HS-27A (cell line): ENCODE measurements around the gene KCNQ1.

Experiments
- DNase-seq: peaks from one replicate; pipeline ENCODE4 v3.0.0-alpha.2; 2012; ENCODE audit warnings: low read depth, missing footprints

The KCNQ1 gene

GRCh38 chr11:2716376-2717095 lies 271.7 kb downstream of the KCNQ1 start:
- no peak for DNase-seq

DNA sequence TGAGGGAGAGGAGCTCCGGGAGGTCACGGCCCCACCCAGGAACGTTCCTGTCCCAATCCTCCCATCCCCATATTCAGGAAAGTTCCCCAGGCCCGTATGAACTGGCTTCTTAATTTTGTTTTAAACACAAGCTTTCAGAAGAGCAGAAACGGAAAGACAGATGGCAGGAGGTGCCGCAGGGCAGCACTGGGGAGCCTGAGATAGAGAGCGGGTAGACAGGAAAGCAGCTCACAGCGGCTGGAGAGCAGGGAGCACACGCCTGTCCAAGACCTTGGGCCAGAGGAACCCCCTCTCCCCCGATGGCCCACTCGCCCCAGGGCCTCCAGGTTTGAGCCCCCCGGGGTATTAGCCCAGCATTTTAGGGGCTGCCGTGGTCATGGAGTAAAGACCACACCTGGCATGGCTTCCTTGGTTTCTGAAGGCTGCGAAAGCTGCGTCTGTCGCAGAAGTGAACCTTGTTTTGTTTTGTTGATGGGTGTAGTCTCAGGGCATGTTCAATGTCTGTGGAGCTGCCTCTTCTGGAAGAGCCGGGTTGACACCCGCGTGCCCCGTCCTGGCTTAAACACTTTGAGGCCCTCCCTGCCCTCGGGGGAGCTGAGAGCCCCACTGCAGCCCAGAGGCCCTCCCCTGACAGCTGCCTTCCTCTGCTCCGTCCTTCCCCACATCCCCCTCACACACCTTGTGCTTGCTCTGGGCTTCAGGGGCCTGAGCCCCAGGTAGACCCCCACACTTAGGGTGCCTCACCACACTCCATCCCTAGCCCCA lies 272.9 kb downstream of the KCNQ1 start:
- no peak for DNase-seq

- DNase-seq, result no peak
Measured at GRCh38 chr11:2718817-2719438, 274.1 kb downstream of the KCNQ1 start.

DNA sequence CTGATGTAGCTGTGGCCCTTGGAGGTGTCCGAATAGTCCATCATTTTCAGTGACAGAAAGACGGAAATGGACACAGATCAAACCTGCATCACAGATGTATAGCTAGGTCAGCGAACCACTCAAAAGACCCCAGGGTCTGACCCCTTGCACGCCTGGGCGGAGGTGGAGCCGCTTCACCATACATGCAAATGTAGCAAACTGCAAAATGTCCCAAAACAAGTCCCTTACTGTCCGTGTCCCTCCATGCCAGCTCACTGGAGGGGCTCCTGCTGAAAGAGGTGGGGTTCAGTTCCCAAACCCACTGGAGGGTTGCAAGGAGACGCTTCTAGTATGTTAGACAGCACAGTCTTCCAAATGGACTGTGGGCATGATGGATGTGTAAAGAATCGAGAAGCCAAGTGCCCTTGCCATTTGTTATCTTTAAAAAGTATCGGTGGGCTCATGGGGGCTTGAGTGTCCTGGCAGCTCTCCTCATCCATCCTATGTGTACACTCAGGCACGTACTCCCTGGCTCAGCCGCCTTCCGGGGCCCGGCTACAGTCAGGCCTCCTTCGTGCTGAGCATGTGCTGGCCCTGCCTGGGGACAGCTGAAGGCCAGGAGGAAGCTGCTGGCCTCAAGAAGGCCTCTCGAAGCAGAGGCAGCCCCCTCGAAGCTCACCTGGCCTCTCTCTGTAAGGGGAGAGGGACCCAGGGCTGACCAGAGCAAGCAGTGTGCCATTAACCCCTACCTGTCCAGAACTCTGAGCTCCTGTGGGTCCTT lies 275.2 kb downstream of the KCNQ1 start:
- no peak for DNase-seq

GRCh38 chr11:2721210-2721916 lies 276.6 kb downstream of the KCNQ1 start:
- DNase-seq, result no peak

- DNase-seq, result no peak
Measured at GRCh38 chr11:2722955-2723354, 278.1 kb downstream of the KCNQ1 start.

- DNase-seq, result no peak
Measured at GRCh38 chr11:2724104-2724503, 279.3 kb downstream of the KCNQ1 start.

DNA sequence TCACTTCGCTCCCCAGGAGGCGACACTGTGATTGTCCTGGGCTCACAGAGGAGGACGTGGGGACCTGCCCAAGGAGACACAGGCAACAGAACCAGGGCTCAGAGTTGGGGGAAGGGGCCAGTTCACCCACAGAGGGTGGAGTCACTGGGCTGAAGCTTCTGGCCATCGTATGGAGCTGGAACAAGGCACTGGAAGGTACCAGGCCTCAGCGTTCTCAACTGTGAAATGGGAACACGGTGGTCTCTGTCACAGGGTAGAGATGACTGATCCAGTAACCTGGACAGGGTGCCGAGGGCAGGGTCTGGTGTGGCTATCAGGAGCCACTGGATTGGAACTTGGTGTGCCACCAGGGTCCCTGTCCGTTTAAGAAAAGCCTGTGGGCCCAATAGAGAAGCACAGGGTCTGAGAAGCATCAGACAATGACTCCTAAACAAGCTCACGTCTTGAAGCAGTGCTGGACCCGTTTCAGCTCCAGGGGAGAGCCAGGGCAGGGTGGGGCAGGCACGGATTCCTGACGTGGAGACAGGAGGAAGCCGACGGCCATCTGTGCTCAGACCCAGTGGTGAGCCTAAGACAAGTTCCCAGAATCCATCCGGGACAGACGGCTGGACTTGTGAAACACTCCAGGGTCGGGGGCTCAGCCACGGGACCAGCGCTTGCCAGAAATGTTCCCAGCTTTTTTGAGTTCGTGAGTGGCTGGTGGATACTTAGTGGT lies 280.0 kb downstream of the KCNQ1 start:
- no peak for DNase-seq

- no peak for DNase-seq
Measured at GRCh38 chr11:2725368-2726300, 280.8 kb downstream of the KCNQ1 start.

DNA sequence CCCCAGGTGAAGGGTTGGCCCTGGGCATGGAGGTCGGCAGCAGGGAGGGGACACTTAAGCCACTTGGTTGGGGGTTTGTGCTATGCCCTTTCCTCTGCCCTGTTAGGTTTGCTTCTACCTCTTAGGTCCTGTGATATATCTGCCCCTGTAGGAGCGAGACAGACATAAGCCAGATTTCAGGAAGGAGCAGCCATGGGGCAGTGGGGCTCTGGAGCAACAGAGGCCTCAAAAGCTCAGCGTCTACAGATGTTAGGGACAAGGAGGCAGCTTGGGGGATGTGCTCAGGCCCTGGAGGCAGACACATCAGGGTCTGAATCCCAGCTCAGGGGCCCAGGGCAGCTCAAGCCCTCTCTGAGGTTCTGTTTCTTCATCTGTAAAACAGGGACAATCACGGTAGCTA lies 282.2 kb downstream of the KCNQ1 start:
- DNase-seq, result no peak

- DNase-seq, result no peak
Measured at GRCh38 chr11:2728128-2728662, 283.4 kb downstream of the KCNQ1 start.

DNA sequence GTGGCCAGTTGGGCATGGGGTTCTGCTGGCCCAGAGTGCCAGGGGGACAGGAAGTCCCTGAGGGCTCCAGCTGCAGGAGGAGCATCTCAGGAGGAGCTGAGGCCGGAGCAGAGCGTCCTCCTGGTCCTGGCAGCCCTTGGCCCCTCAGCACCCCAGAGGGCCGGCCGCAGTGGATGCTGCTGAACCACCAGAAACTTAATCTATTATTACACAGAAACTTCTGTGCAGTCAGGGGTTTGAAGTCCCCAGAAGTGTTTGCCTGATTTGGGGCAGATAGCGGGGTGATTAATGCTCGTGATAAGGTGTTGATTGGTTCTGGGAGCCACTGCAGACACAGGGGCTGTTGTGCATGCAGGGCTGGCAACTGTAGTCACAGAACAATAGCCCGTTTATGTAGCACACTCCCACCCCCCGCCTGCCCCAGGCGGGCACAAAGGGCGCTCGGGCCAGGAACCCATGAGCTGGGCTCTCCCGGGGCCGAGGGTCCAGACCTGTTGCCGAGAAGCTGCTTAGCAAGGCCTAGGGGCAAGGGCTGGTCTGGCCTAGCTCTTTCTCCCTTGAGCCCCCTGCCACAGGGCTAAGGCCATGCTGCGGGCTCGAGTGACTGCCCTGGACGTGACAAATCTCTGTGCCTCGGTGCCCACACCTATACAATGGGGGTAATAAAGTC lies 284.0 kb downstream of the KCNQ1 start:
- no peak for DNase-seq

- DNase-seq, result no peak
Measured at GRCh38 chr11:2729841-2730240, 285.0 kb downstream of the KCNQ1 start.

DNA sequence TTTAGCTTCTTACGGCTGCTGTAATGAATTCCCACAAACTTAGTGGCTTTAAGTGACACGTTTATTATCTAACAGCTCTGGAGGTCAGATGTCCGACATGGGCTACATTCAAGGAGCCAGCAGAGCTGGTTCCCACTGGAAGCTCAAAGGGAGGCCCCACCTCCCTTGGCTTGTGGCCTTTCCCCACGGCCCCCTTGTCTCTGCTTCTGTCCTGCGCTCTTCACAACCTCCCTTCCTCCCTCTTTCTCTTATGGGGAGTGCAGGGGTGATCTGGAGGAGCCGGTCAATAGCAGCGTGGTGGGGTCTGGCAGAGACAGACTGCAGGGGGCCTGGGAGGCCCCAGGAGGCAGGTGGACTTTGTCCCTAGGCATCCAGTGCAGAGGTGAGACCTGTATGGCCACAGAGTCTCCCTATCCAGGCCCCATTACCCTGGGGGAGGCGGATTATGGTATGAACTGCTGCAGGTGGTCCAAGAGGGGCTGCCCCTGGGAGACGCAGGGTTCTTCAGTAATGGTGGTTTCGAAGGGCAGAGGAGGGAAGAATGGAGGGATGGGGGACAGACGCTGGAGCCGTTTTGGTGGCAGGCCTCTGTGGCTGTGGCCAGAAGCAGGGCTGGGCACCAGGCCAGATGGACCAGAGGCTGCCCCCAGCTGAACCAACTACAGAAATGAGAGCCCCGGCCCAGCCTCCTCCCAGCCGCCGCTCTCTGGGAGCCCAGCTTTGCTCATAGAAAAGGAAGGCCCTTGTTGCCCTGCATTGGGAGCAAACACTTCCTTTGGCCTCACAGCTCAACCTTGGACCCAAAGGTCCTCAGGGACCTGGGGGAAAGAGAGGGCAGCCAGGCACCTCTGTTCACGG lies 285.7 kb downstream of the KCNQ1 start:
- no peak for DNase-seq

GRCh38 chr11:2731130-2732125 lies 286.6 kb downstream of the KCNQ1 start:
- no peak for DNase-seq

DNA sequence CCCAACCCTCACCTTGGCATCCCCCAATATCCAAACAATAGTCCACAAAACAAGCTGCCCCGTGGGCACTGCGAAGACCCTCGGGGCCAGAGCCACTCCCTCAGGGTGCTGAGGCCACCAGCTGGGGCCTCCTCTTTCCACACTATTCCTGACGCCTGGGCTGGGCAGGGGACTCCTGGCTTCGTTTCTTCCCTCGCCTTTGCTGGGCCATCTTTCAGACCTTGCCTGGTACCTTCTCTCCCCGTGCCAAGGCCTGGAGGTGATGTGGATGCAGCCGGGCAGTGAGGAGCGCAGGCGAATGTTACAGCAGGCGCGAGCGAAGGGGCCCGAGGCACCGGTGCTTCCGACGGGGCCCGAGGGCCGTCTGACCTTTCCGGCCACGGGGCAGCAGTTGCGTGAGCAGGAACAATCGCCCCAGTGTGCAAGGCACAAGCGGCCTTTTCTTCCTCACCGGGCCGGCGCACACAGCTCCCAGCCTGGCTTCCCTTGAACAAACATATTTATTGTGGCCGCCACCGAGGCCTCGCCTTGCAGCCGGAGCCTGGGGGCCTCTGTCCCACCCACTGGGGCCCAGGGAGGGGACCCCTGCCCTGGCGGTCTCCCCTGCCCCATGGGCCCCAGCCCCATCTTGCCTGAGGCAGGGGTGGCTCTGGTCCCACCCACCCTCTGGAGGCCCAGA lies 287.6 kb downstream of the KCNQ1 start:
- no peak for DNase-seq
